Activated T-cell treated with anti-CD3 and anti-CD28 coated beads for 4 hours (primary cell): ENCODE results near the gene SLC9A4.

Experiments
- DNase-seq: peaks from one replicate; pipeline ENCODE4 v3.0.0-alpha.2; 2020

Gene SLC9A4

GRCh38 chr2:102460467-102460866, 12.6 kb upstream of the SLC9A4 start:
- no peak for DNase-seq

GRCh38 chr2:102461188-102461587, 11.8 kb upstream of the SLC9A4 start:
- no peak for DNase-seq

- DNase-seq: no peak
Measured at GRCh38 chr2:102463160-102463559, 9.9 kb upstream of the SLC9A4 start.

- no peak for DNase-seq
Measured at GRCh38 chr2:102470168-102470567, 2.9 kb upstream of the SLC9A4 start.

- DNase-seq: no peak
Measured at GRCh38 chr2:102473631-102474030, 605 bp downstream of the SLC9A4 start.

GRCh38 chr2:102474785-102475184, 1.8 kb downstream of the SLC9A4 start:
- no peak for DNase-seq

GRCh38 chr2:102478686-102479470, 5.9 kb downstream of the SLC9A4 start:
- no peak for DNase-seq

GRCh38 chr2:102480285-102481195, 7.5 kb downstream of the SLC9A4 start:
- DNase-seq: no peak

GRCh38 chr2:102481931-102482330, 8.9 kb downstream of the SLC9A4 start:
- DNase-seq: no peak

GRCh38 chr2:102483086-102483485, 10.1 kb downstream of the SLC9A4 start:
- no peak for DNase-seq

GRCh38 chr2:102484310-102485061, 11.5 kb downstream of the SLC9A4 start:
- no peak for DNase-seq

GRCh38 chr2:102485147-102485785, 12.2 kb downstream of the SLC9A4 start:
- no peak for DNase-seq

- no peak for DNase-seq
Measured at GRCh38 chr2:102486941-102487702, 14.1 kb downstream of the SLC9A4 start.

GRCh38 chr2:102487761-102488462, 14.9 kb downstream of the SLC9A4 start:
- no peak for DNase-seq

- DNase-seq: no peak
Measured at GRCh38 chr2:102489646-102490045, 16.6 kb downstream of the SLC9A4 start.

- DNase-seq: no peak
Measured at GRCh38 chr2:102492006-102492405, 19.0 kb downstream of the SLC9A4 start.

GRCh38 chr2:102494570-102494969, 21.5 kb downstream of the SLC9A4 start:
- DNase-seq: no peak

GRCh38 chr2:102498414-102498813, 25.4 kb downstream of the SLC9A4 start:
- DNase-seq: no peak

GRCh38 chr2:102499558-102499957, 26.5 kb downstream of the SLC9A4 start:
- DNase-seq: no peak

GRCh38 chr2:102502576-102502975, 29.6 kb downstream of the SLC9A4 start:
- DNase-seq: no peak

GRCh38 chr2:102504833-102505232, 31.8 kb downstream of the SLC9A4 start:
- no peak for DNase-seq
